ENCODE measurements around the gene PRKG1.

PRKG1 gene

GRCh38 chr10:52170776-52171175 lies 1096.5 kb downstream of the PRKG1 start:
- Histone ChIP-seq H3K23ac (ENCODE audit: low read length) (no peak overlapping the region), H2BK5ac (ENCODE audit: low read depth, low read length, poor library complexity) (no peak overlapping the region), H3K27me3 (ENCODE audit: insufficient read depth, low read length) (no peaks in the 10 kb centered on the region), H3K79me2 (ENCODE audit: control insufficient read depth, insufficient read depth, low read length, poor library complexity) (no peaks in the 10 kb centered on the region), H3K9me3 (ENCODE audit: insufficient read depth, low read depth, low read length) (no peaks in the 10 kb centered on the region), H2AFZ (ENCODE audit: insufficient read depth, low read length, poor library complexity) (no peak overlapping the region), H3K36me3 (ENCODE audit: control insufficient read depth in 1 of 2, insufficient read depth in 2 of 2, low read length in 2 of 2) (no peaks in the 10 kb centered on the region), H3K9ac (ENCODE audit: low read length) (no peak overlapping the region), H3K14ac (ENCODE audit: low read length) (no peak overlapping the region), H3K4ac (ENCODE audit: low read depth, low read length) (no peak overlapping the region), H4K12ac (ENCODE audit: low read depth, low read length) (no peak overlapping the region), H3K27ac (ENCODE audit: low read depth, low read length) (no peak overlapping the region), H3K79me1 (ENCODE audit: low read length) (no peaks in the 10 kb centered on the region), H3K4me2 (ENCODE audit: low read length) (no peak overlapping the region), H4K8ac (ENCODE audit: low read depth, low read length) (no peak overlapping the region), H3K18ac (ENCODE audit: low read length) (no peak overlapping the region), H4K91ac (ENCODE audit: low read depth, low read length) (no peak overlapping the region), H2AK5ac (ENCODE audit: low read length) (no peak overlapping the region), H3K4me3 (ENCODE audit: low read depth, low read length) (no peak overlapping the region), H2BK12ac (ENCODE audit: low read length) (no peak overlapping the region), H3K4me1 (ENCODE audit: control insufficient read depth in 1 of 2, insufficient read depth in 2 of 2, low read length in 2 of 2) (no peaks in the 10 kb centered on the region), H2BK120ac (ENCODE audit: insufficient read depth, low read length, poor library complexity) (no peak overlapping the region)
- DNase-seq, result peak; percentile 84 to 93
- WGBS (ENCODE audit: extremely low coverage, insufficient coverage, insufficient read length), result no CpG with 5 or more reads among the region's 4 CpGs

DNA sequence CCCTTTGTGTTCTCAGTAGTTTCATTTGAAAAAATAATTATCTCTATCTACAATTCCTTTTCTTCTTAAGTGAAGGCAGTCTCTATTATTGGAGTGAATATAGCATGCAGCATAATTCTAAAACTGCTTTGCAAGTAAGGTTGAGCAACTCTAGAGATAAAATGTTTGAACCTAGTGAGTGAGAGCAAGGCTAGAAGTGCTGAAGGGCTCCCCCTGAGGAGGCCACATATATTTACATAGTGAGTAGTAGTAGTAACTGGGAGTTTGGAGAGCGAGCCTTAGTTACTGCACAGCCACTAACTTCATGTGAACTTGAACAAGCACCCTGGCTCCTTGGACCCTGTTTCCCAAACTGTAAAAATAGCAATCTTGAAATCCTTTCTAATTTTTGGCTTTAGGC lies 1098.3 kb downstream of the PRKG1 start:
- Histone ChIP-seq H2AFZ (ENCODE audit: insufficient read depth, low read length, poor library complexity) (no peak overlapping the region), H3K4me2 (ENCODE audit: low read length) (no peak overlapping the region), H3K36me3 (ENCODE audit: control insufficient read depth in 1 of 2, insufficient read depth in 2 of 2, low read length in 2 of 2) (no peaks in the 10 kb centered on the region), H3K79me2 (ENCODE audit: control insufficient read depth, insufficient read depth, low read length, poor library complexity) (no peaks in the 10 kb centered on the region), H3K4me3 (ENCODE audit: low read depth, low read length) (no peak overlapping the region), H3K4me1 (ENCODE audit: control insufficient read depth in 1 of 2, insufficient read depth in 2 of 2, low read length in 2 of 2) (no peaks in the 10 kb centered on the region), H4K8ac (ENCODE audit: low read depth, low read length) (no peak overlapping the region), H3K14ac (ENCODE audit: low read length) (no peak overlapping the region), H3K27ac (ENCODE audit: low read depth, low read length) (no peak overlapping the region), H4K91ac (ENCODE audit: low read depth, low read length) (no peak overlapping the region), H3K9ac (ENCODE audit: low read length) (no peak overlapping the region), H3K23ac (ENCODE audit: low read length) (no peak overlapping the region), H3K79me1 (ENCODE audit: low read length) (no peaks in the 10 kb centered on the region), H2BK12ac (ENCODE audit: low read length) (no peak overlapping the region), H4K12ac (ENCODE audit: low read depth, low read length) (no peak overlapping the region), H2AK5ac (ENCODE audit: low read length) (no peak overlapping the region), H3K4ac (ENCODE audit: low read depth, low read length) (no peak overlapping the region), H3K9me3 (ENCODE audit: insufficient read depth, low read depth, low read length) (no peaks in the 10 kb centered on the region), H2BK5ac (ENCODE audit: low read depth, low read length, poor library complexity) (no peak overlapping the region), H3K18ac (ENCODE audit: low read length) (no peak overlapping the region), H3K27me3 (ENCODE audit: insufficient read depth, low read length) (no peaks in the 10 kb centered on the region), H2BK120ac (ENCODE audit: insufficient read depth, low read length, poor library complexity) (no peak overlapping the region)
- peak; percentile 1 to 34 for DNase-seq
- no CpG with 5 or more reads among the region's 1 CpG for WGBS (ENCODE audit: extremely low coverage, insufficient coverage, insufficient read length)

- no peak overlapping the region for H3K23ac ChIP-seq (ENCODE audit: low read length)
- H3K4me3 ChIP-seq (ENCODE audit: low read depth, low read length), result no peak overlapping the region
- H3K9me3 ChIP-seq (ENCODE audit: insufficient read depth, low read depth, low read length), result no peaks in the 10 kb centered on the region
- H3K27me3 ChIP-seq (ENCODE audit: insufficient read depth, low read length), result no peaks in the 10 kb centered on the region
- H2AK5ac ChIP-seq (ENCODE audit: low read length), result no peak overlapping the region
- no peak overlapping the region for H2AFZ ChIP-seq (ENCODE audit: insufficient read depth, low read length, poor library complexity)
- no peak overlapping the region for H4K8ac ChIP-seq (ENCODE audit: low read depth, low read length)
- H2BK12ac ChIP-seq (ENCODE audit: low read length), result no peak overlapping the region
- no peak overlapping the region for H3K9ac ChIP-seq (ENCODE audit: low read length)
- H4K91ac ChIP-seq (ENCODE audit: low read depth, low read length), result no peak overlapping the region
- H3K36me3 ChIP-seq (ENCODE audit: control insufficient read depth in 1 of 2, insufficient read depth in 2 of 2, low read length in 2 of 2), result no peaks in the 10 kb centered on the region
- no peaks in the 10 kb centered on the region for H3K79me2 ChIP-seq (ENCODE audit: control insufficient read depth, insufficient read depth, low read length, poor library complexity)
- no peak overlapping the region for H3K14ac ChIP-seq (ENCODE audit: low read length)
- H3K4ac ChIP-seq (ENCODE audit: low read depth, low read length), result no peak overlapping the region
- H3K18ac ChIP-seq (ENCODE audit: low read length), result no peak overlapping the region
- H2BK120ac ChIP-seq (ENCODE audit: insufficient read depth, low read length, poor library complexity), result no peak overlapping the region
- no peak overlapping the region for H2BK5ac ChIP-seq (ENCODE audit: low read depth, low read length, poor library complexity)
- no peaks in the 10 kb centered on the region for H3K79me1 ChIP-seq (ENCODE audit: low read length)
- H3K4me1 ChIP-seq (ENCODE audit: control insufficient read depth in 1 of 2, insufficient read depth in 2 of 2, low read length in 2 of 2), result no peaks in the 10 kb centered on the region
- no peak overlapping the region for H4K12ac ChIP-seq (ENCODE audit: low read depth, low read length)
- DNase-seq, result no peak
- H3K27ac ChIP-seq (ENCODE audit: low read depth, low read length), result no peak overlapping the region
- no peak overlapping the region for H3K4me2 ChIP-seq (ENCODE audit: low read length)
These were observed 1111.0 kb downstream of the PRKG1 start for GRCh38 chr10:52185256-52185655.

DNA sequence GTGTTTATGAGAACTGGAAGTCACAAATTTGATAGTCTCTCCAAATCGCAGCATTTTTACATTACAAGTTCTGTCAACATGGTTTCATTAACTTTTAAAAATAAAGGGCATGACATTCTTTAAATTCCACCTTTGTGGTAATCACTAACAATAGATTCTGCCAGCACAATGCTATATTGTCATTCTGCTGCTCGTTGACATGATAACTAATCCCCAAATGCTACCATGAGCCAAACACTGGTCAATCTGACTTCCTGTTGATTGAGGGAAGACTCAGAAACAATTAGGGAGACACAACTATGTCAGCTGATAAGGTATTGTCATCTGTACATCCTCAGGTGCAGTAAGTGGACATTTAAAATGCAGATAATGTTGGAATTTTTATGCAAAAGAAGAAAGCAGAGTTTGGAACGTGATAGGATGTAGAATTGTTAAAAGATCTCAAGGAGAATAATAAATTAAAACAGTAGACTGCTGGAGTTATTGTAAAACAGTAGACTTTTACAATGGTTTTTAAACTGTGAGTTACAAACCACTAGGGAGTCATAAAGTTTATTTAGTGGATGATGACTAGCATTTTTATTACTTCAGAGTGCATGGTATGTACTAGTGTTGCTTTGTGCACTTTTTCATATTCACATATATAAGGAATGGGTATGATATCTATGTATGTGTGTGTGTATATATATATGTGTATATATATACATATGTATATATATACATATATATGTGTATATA lies 1113.4 kb downstream of the PRKG1 start:
- Histone ChIP-seq H3K23ac (ENCODE audit: low read length) (no peak overlapping the region), H2BK120ac (ENCODE audit: insufficient read depth, low read length, poor library complexity) (no peak overlapping the region), H3K27ac (ENCODE audit: low read depth, low read length) (no peak overlapping the region), H4K8ac (ENCODE audit: low read depth, low read length) (no peak overlapping the region), H2AK5ac (ENCODE audit: low read length) (no peak overlapping the region), H3K79me2 (ENCODE audit: control insufficient read depth, insufficient read depth, low read length, poor library complexity) (no peaks in the 10 kb centered on the region), H3K14ac (ENCODE audit: low read length) (no peak overlapping the region), H2AFZ (ENCODE audit: insufficient read depth, low read length, poor library complexity) (no peak overlapping the region), H2BK5ac (ENCODE audit: low read depth, low read length, poor library complexity) (no peak overlapping the region), H4K12ac (ENCODE audit: low read depth, low read length) (no peak overlapping the region), H3K36me3 (ENCODE audit: control insufficient read depth in 1 of 2, insufficient read depth in 2 of 2, low read length in 2 of 2) (no peaks in the 10 kb centered on the region), H3K4ac (ENCODE audit: low read depth, low read length) (no peak overlapping the region), H2BK12ac (ENCODE audit: low read length) (no peak overlapping the region), H3K79me1 (ENCODE audit: low read length) (no peaks in the 10 kb centered on the region), H3K4me1 (ENCODE audit: control insufficient read depth in 1 of 2, insufficient read depth in 2 of 2, low read length in 2 of 2) (no peaks in the 10 kb centered on the region), H4K91ac (ENCODE audit: low read depth, low read length) (no peak overlapping the region), H3K4me3 (ENCODE audit: low read depth, low read length) (no peak overlapping the region), H3K27me3 (ENCODE audit: insufficient read depth, low read length) (no peaks in the 10 kb centered on the region), H3K18ac (ENCODE audit: low read length) (no peak overlapping the region), H3K9me3 (ENCODE audit: insufficient read depth, low read depth, low read length) (no peaks in the 10 kb centered on the region), H3K4me2 (ENCODE audit: low read length) (no peak overlapping the region), H3K9ac (ENCODE audit: low read length) (no peak overlapping the region)
- no peak for DNase-seq
- no CpG with 5 or more reads among the region's 3 CpGs for WGBS (ENCODE audit: extremely low coverage, insufficient coverage, insufficient read length)

Measured in trophoblast cell (in vitro differentiated cells and primary cell).